ENCODE data around the gene SOAT1.

- TF ChIP-seq POLR2A (IDR thresholded peaks at IDR 0.05; ENCODE audit: low read depth, low read length): no peak
- TF ChIP-seq USF2 (IDR thresholded peaks at IDR 0.05; ENCODE audit: low read depth, low read length): no peak
- TF ChIP-seq CTCF (conservative IDR thresholded peaks at IDR 0.05; ENCODE audit: low read depth, low read length): no peak
- TF ChIP-seq RFX5 (IDR thresholded peaks at IDR 0.05; ENCODE audit: low read depth, low read length): no peak
- TF ChIP-seq MXI1 (IDR thresholded peaks at IDR 0.05; ENCODE audit: borderline replicate concordance, low read depth, low read length): no peak
- no peak for TF ChIP-seq NFE2L2 (IDR thresholded peaks at IDR 0.05; ENCODE audit: low read depth, low read length)
- no peak for TF ChIP-seq RAD21 (IDR thresholded peaks at IDR 0.05; ENCODE audit: low read length)
- TF ChIP-seq RCOR1 (IDR thresholded peaks at IDR 0.05; ENCODE audit: insufficient replicate concordance, low read length): no peak
- TF ChIP-seq ELK1 (IDR thresholded peaks at IDR 0.05; ENCODE audit: borderline replicate concordance, low read depth, low read length): no peak
- TF ChIP-seq SMC3 (IDR thresholded peaks at IDR 0.05; ENCODE audit: low read depth, low read length): no peak
- no peak for TF ChIP-seq MAZ (IDR thresholded peaks at IDR 0.05; ENCODE audit: borderline replicate concordance, low read depth, low read length)
- no peak for TF ChIP-seq MAFK (IDR thresholded peaks at IDR 0.05; ENCODE audit: low read depth, low read length)
Observed at GRCh38 chr1:179351281-179351680, 57.7 kb downstream of the SOAT1 start.
